Neural cell (in vitro differentiated cells): ENCODE data around the gene MACROD1. TPM values are rescaled to one million over a fixed set of nuclear protein-coding genes. Genes with fewer than 3 reads are reported as not detected.

Source experiments
- H2AFZ ChIP-seq: fragments of 200-600, 300-800 bp; sonication (generic), shearing (Covaris generic); 2 replicates; pipeline ENCODE4 v1.6.0; 2014; ENCODE audit warnings: low read depth, mild to moderate bottlenecking, antibody characterized with exemption, low read length, moderate library complexity
- H3F3A ChIP-seq: fragments of 200-600 bp; shearing (Covaris generic); 2 replicates; pipeline ENCODE4 v1.6.1; 2016; ENCODE audit warnings: mild to moderate bottlenecking, moderate library complexity, mixed read lengths, antibody characterized with exemption, low read length; ENCODE audit not compliant: insufficient read depth, poor library complexity, severe bottlenecking
- H3K27ac ChIP-seq: fragments of 200-600, 300-800 bp; sonication (generic), shearing (Covaris generic); 2 replicates; pipeline ENCODE4 v1.5.1; 2014; ENCODE audit warnings: mild to moderate bottlenecking, low read length, moderate library complexity
- H3K27me3 ChIP-seq: fragments of 300-800, 200-600 bp; sonication (generic), shearing (Covaris generic); 2 replicates; pipeline ENCODE4 v1.6.0; 2014; ENCODE audit warnings: mild to moderate bottlenecking, low read depth, low read length, moderate library complexity; ENCODE audit not compliant: insufficient read depth
- H3K36me3 ChIP-seq: fragments of 300-800, 200-600 bp; sonication (generic), shearing (Covaris generic); 2 replicates; pipeline ENCODE4 v1.5.1; 2014; ENCODE audit warnings: mild to moderate bottlenecking, antibody characterized with exemption, low read length, moderate library complexity; ENCODE audit not compliant: insufficient read depth
- H3K4me2 ChIP-seq: fragments of 300-800, 200-600 bp; sonication (generic), shearing (Covaris generic); 2 replicates; pipeline ENCODE4 v1.6.0; 2014; ENCODE audit warnings: mild to moderate bottlenecking, low read length
- H3K4me3 ChIP-seq: fragments of 300-800, 200-600 bp; sonication (generic), shearing (Covaris generic); 2 replicates; pipeline ENCODE4 v1.5.1; 2014; ENCODE audit warnings: mild to moderate bottlenecking, low read length, moderate library complexity
- H3K79me2 ChIP-seq: fragments of 200-600 bp; shearing (Covaris generic); replicated peaks from 2 replicates; pipeline ENCODE4 v1.6.0; 2014; ENCODE audit warnings: mild to moderate bottlenecking, low read length, moderate library complexity; ENCODE audit not compliant: insufficient read depth
- H3K9ac ChIP-seq: fragments of 300-800, 200-600 bp; sonication (generic), shearing (Covaris generic); 2 replicates; pipeline ENCODE4 v1.6.1; 2016; ENCODE audit warnings: mild to moderate bottlenecking, low read length, mixed read lengths
- H3K9me2 ChIP-seq: fragments of 200-600 bp; shearing (Covaris generic); 2 replicates; pipeline ENCODE4 v1.6.1; 2016; ENCODE audit warnings: mild to moderate bottlenecking, low read length, mixed read lengths; ENCODE audit not compliant: insufficient read depth
- H3K9me3 ChIP-seq: fragments of 200-600, 300-800 bp; sonication (generic), shearing (Covaris generic); 2 replicates; pipeline ENCODE4 v1.6.1; 2016; ENCODE audit warnings: mild to moderate bottlenecking, mixed run types, low read length, moderate library complexity, mixed read lengths
- H4K20me1 ChIP-seq: fragments of 200-600 bp; shearing (Covaris generic); 2 replicates; pipeline ENCODE4 v1.6.1; 2016; ENCODE audit warnings: mild to moderate bottlenecking, mixed run types; ENCODE audit not compliant: insufficient read depth
- EP300 ChIP-seq: fragments of 450-650 bp; conservative IDR thresholded peaks from 2 replicates; pipeline ENCODE4 v1.6.1; 2014; ENCODE audit warnings: antibody characterized with exemption, mild to moderate bottlenecking, moderate library complexity; ENCODE audit not compliant: poor library complexity, severe bottlenecking
- EZH2 ChIP-seq: fragments of 200-600, 300-800 bp; shearing (Covaris generic), sonication (generic); IDR thresholded peaks from 2 replicates; pipeline ENCODE4 v1.6.1; 2014; ENCODE audit warnings: antibody characterized with exemption, low read length, borderline replicate concordance, mild to moderate bottlenecking; ENCODE audit not compliant: insufficient read depth, poor library complexity, severe bottlenecking
- MXI1 ChIP-seq: fragments of 450-650 bp; conservative IDR thresholded peaks from 2 replicates; pipeline ENCODE4 v1.6.1; 2014; ENCODE audit warnings: antibody characterized with exemption, mild to moderate bottlenecking; ENCODE audit not compliant: poor library complexity, severe bottlenecking
- POLR2AphosphoS5 ChIP-seq: IDR thresholded peaks from 2 replicates; pipeline ENCODE4 v1.6.1; 2012
- RAD21 ChIP-seq: fragments of 450-650 bp; conservative IDR thresholded peaks from 2 replicates; pipeline ENCODE4 v1.6.1; 2014; ENCODE audit warnings: antibody characterized with exemption, mild to moderate bottlenecking, moderate library complexity
- SMC3 ChIP-seq: fragments of 450-650 bp; conservative IDR thresholded peaks from 2 replicates; pipeline ENCODE4 v1.6.1; 2014; ENCODE audit warnings: antibody characterized with exemption, mild to moderate bottlenecking, moderate library complexity; ENCODE audit not compliant: poor library complexity
- TAF1 ChIP-seq: IDR thresholded peaks from 2 replicates; pipeline ENCODE4 v1.6.1; 2012; ENCODE audit warnings: low read depth
- polyA plus RNA-seq: library from polyadenylated mRNA; depleted of rRNA; stranded (reverse); fragments of >200 nt; gene quantifications from 2 replicates; pipeline ENCODE4 v1.2.3, GENCODE V29; 2014
- TF ChIP-seq, protein P1 (sequence below): IDR thresholded peaks from 2 replicates; pipeline ENCODE4 v1.6.1; 2012; ENCODE audit warnings: borderline replicate concordance
- TF ChIP-seq, protein P2 (sequence below): fragments of 450-650 bp; IDR thresholded peaks from 2 replicates; pipeline ENCODE4 v1.5.1; 2014; ENCODE audit warnings: antibody characterized with exemption, mild to moderate bottlenecking, moderate library complexity; ENCODE audit not compliant: poor library complexity, severe bottlenecking

The MACROD1 gene
- polyA plus RNA-seq, 1 donor from 2014 or later = 30.8 TPM

- H3K9me2 ChIP-seq = no peaks in the 10 kb centered on the region
- no peaks in the 10 kb centered on the region for H3F3A ChIP-seq
- no peak overlapping the region for H3K4me2 ChIP-seq
- no peaks in the 10 kb centered on the region for H3K9me3 ChIP-seq
- H2AFZ ChIP-seq = no peak overlapping the region
- peak overlapping the region; percentile 34 for H3K4me3 ChIP-seq
- H3K79me2 ChIP-seq = no peaks in the 10 kb centered on the region
- no peaks in the 10 kb centered on the region for H3K36me3 ChIP-seq
- H3K9ac ChIP-seq = peak overlapping the region; percentile 31
- TF ChIP-seq, protein P1, sequence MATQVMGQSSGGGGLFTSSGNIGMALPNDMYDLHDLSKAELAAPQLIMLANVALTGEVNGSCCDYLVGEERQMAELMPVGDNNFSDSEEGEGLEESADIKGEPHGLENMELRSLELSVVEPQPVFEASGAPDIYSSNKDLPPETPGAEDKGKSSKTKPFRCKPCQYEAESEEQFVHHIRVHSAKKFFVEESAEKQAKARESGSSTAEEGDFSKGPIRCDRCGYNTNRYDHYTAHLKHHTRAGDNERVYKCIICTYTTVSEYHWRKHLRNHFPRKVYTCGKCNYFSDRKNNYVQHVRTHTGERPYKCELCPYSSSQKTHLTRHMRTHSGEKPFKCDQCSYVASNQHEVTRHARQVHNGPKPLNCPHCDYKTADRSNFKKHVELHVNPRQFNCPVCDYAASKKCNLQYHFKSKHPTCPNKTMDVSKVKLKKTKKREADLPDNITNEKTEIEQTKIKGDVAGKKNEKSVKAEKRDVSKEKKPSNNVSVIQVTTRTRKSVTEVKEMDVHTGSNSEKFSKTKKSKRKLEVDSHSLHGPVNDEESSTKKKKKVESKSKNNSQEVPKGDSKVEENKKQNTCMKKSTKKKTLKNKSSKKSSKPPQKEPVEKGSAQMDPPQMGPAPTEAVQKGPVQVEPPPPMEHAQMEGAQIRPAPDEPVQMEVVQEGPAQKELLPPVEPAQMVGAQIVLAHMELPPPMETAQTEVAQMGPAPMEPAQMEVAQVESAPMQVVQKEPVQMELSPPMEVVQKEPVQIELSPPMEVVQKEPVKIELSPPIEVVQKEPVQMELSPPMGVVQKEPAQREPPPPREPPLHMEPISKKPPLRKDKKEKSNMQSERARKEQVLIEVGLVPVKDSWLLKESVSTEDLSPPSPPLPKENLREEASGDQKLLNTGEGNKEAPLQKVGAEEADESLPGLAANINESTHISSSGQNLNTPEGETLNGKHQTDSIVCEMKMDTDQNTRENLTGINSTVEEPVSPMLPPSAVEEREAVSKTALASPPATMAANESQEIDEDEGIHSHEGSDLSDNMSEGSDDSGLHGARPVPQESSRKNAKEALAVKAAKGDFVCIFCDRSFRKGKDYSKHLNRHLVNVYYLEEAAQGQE = no peak
- TF ChIP-seq SMC3 = no peak
- no peak for TF ChIP-seq EZH2
- no peak for TF ChIP-seq POLR2AphosphoS5
- no peak for TF ChIP-seq EP300
- TF ChIP-seq, protein P2, sequence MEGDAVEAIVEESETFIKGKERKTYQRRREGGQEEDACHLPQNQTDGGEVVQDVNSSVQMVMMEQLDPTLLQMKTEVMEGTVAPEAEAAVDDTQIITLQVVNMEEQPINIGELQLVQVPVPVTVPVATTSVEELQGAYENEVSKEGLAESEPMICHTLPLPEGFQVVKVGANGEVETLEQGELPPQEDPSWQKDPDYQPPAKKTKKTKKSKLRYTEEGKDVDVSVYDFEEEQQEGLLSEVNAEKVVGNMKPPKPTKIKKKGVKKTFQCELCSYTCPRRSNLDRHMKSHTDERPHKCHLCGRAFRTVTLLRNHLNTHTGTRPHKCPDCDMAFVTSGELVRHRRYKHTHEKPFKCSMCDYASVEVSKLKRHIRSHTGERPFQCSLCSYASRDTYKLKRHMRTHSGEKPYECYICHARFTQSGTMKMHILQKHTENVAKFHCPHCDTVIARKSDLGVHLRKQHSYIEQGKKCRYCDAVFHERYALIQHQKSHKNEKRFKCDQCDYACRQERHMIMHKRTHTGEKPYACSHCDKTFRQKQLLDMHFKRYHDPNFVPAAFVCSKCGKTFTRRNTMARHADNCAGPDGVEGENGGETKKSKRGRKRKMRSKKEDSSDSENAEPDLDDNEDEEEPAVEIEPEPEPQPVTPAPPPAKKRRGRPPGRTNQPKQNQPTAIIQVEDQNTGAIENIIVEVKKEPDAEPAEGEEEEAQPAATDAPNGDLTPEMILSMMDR = no peak
- H3K27ac ChIP-seq = no peak overlapping the region
- H3K27me3 ChIP-seq = no peaks in the 10 kb centered on the region
- H4K20me1 ChIP-seq = no peaks in the 10 kb centered on the region
Observed at GRCh38 chr11:64067230-64067993, 98.5 kb downstream of the MACROD1 start.

DNA sequence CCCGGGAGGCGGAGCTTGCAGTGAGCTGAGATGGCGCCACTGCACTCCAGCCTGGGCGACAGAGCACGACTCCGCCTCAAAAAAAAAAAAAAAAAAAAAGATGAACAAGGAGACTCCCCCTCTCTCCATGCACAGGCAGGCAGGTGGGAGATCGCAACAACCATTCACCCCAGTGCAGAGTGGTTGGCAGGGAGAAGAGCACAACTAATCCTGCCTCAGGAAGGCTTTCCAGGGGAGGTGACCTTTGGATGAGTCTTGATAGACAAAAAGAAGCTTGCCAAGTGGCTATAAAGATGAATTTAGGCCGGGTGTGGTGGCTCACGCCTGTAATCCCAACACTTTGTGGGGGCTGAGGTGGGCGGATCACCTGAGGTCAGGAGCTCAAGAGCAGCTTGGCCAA, 100.2 kb downstream of the MACROD1 start:
- Histone ChIP-seq H3K9me3 (no peaks in the 10 kb centered on the region), H3K36me3 (no peaks in the 10 kb centered on the region), H3K9ac (no peak overlapping the region), H3K4me3 (no peak overlapping the region), H3K27me3 (no peaks in the 10 kb centered on the region), H4K20me1 (no peaks in the 10 kb centered on the region), H3K27ac (no peak overlapping the region), H3K9me2 (no peaks in the 10 kb centered on the region), H2AFZ (no peak overlapping the region), H3K4me2 (no peak overlapping the region), H3F3A (no peaks in the 10 kb centered on the region), H3K79me2 (no peaks in the 10 kb centered on the region)
- TF ChIP-seq, protein P2 = no peak
- TF ChIP-seq SMC3 (no peak), EP300 (no peak), MXI1 (no peak), RAD21 (no peak), EZH2 (no peak), POLR2AphosphoS5 (no peak), TAF1 (no peak)
- TF ChIP-seq, protein P1 = no peak
